ENCODE measurements around the gene NPB.

Gene NPB

GRCh38 chr17:81941484-81942166, 39.6 kb downstream of the NPB start:
- no peak for DNase-seq (ENCODE audit: low spot score)

GRCh38 chr17:81942167-81942553, 40.1 kb downstream of the NPB start:
- DNase-seq (ENCODE audit: low spot score), result no peak

GRCh38 chr17:81944858-81945257, 42.8 kb downstream of the NPB start:
- DNase-seq (ENCODE audit: low spot score), result no peak

GRCh38 chr17:81947189-81947588, 45.2 kb downstream of the NPB start, which contains the start of gene MYADML2:
Gene MYADML2 (minus strand): TSS chr17:81947233. CDS start chr17:81941741, 5,492 bp downstream.
- DNase-seq (ENCODE audit: low spot score), result no peak

GRCh38 chr17:81948635-81949378, 46.8 kb downstream of the NPB start:
- DNase-seq (ENCODE audit: low spot score), result no peak

GRCh38 chr17:81950501-81950900, 48.5 kb downstream of the NPB start:
- no peak for DNase-seq (ENCODE audit: low spot score)

GRCh38 chr17:81951785-81952684, 50.0 kb downstream of the NPB start:
- DNase-seq (ENCODE audit: low spot score), result no peak

All from hematopoietic multipotent progenitor cell treated with erythropoietin and hydrocortisone succinate and interleukin-3 and kit ligand, for 15 days (in vitro differentiated cells).